GM19438 (cell line): Measurements from ENCODE around the gene RBBP4.
"Not testable (repeated sequence)": the region's sequence is repeated elsewhere in the genome, so short reads cannot be mapped to it uniquely, and the experiment has no call there.

ENCODE experiments used
- ATAC-seq: cut with Tn5 transposase; IDR thresholded peaks from one replicate; pipeline ENCODE4 v1.9.1; 2021; ENCODE audit warnings: low read depth; ENCODE audit not compliant: unreplicated experiment

RBBP4 gene

DNA sequence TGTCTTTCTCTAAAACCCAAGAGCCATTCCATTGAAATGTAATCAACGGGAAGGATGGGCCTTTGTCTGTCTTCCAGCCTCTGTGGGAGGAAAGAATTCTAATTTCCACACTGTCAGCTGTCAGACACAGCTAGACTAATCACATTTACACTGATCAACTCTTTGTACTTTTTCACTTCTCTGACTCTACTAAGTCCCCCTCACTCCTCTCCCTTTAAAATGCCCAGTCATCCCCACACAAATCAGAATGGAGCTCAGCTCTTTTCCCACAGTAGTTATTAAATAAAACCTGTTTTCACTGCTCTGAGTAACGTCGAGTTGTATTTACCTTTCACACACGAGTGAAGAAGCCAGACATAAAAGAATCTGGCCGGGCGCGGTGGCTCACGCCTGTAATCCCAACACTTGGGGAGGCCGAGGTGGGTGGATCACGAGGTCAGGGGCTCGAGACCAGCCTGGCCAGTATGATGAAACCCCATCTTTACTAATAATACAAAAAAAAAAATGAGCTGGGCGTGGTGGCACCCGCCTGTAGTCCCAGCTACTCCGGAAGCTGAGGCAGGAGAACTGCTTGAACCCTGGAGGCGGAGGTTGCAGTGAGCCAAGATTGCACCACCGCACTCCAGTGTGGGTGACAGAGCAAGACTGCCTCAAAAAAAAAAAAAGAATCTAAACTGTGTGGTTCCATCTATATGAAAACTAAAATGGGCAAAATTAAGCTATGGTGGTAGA lies 13.9 kb upstream of the RBBP4 start:
- ATAC-seq: no peak

DNA sequence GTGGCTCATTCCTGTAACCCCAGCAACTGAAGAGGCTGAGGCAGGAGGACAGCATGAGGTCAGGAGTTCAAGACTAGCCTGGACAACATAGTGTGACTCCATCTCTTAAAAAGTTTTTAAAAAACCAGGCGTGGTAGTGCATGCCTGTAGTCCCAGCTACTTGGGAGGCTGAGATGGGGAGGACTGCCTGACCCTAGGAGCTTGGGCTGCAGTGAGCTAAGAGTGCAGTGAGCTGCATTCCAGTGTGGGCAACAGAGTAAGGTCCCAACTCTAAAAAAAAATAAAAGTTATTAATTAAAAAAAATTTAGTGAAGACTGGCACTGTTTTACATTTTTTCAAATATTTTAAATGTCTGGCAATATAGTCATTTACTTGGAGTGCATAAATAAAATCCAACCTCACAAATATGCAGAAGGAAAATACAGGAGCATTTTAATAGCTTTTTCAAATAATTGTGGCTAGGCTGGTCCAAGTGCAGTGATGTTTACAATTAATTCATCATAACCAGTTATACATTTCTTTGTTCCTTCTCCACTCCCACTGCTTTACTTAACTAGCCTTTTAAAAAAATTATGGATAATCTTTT lies 11.4 kb upstream of the RBBP4 start:
- ATAC-seq: no peak

DNA sequence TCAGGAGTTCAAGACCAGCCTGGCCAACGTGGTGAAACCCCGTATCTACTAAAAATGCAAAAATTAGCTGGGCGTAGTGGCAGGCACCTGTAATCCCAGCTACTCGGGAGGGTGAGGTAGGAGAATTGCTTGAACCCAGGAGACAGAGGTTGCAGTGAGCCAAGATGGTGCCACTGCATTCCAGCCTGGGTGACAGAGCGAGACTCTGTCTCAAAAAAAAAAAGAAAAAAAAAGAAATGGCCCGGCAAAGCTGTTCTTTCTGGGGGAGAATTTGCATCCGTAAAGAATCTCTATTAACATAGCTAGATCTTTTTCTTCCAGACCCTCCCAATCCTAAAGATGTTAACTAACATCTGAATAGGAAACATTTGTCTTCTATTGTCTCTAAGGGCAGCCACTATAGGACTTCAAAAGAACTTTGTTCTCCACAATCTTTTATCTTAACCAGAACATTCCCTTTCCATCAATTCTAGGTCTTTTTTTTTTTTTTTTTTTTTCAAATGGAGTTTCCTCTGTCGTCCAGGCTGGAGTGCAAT lies 8.6 kb upstream of the RBBP4 start:
- ATAC-seq: not testable (repeated sequence)

DNA sequence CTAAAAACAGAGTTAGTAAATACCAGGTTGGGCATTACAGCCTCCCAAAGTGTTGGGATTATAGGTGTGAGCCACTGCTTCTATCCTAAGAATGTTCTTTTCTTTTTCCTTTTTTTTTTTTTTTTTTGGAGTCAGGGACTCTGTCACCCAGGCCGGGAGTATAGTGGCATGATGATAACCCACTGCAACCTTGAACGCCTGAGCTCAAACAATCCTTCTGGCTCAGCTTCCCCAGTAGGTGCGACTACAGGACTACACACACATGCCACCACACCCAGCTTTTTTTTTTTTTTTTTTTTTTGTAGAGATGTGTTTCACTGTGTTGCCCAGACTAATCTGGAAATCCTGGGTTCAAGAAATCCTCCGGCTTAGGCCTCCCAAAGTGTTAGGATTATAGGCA lies 6.6 kb upstream of the RBBP4 start:
- no peak for ATAC-seq

DNA sequence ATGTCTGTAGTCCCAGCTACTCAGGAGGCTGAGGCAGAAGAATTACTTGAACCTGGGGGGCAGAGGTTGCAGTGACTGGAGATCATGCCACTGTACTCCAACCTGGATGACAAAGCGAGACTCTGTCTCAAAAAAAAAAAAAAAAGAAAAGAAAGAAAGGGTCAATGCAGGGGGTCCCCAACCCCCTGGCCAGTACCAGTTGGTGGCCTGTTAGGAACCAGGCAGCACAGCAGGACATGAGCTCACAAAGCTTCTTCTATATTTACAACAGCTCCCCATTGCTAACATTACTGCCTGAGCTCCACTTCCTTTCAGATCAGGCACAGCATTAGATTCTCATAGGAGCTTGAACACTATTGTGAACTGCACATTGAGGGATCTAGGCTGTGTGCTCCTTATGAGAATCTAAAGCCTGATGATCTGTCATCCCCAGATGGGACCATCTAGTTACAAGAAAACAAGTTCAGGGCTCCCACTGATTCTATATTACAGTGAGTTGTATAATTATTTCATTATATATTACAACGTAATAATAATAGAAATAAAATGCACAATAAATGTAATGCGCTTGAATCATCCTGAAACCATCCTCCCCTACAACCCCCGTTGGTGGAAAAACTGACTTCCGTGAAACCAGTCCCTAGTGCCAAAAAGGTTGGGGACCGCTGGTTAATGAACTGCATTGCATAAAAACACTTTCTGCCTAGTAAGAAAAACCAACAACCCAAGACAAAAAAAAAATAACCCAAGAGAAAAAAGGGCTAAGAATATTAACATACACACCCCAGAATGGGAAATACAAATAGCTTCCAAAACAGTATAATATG lies 3.5 kb upstream of the RBBP4 start:
- ATAC-seq: no peak

DNA sequence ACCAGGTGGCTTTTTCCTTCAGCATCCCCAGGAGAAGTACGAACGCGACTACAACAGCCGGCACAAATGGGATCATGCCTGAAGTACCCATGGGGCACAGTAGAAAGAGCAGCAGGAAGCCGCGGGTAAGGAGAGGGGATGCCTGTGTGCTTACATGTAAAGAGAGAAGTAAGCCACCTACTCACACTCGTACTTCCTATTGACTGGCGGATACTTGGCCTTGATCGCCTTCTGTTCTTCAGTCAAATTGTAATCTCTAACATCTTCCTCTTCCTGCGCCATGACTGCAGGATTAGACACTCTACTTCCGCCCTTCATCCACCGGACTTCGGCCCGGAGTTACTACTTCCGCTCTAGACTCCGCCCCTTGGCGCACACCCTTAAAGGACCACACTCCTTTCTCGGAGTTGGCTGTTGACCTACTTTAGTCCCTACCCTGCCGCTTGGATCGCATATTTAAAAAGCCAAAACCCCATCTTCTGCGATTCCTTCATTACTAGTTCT lies 708 bp upstream of the RBBP4 start, which contains the start of gene ZBTB8OS:
TSS of gene ZBTB8OS (minus strand) at position 303 of the 504 bp plus-strand sequence. CDS start at position 282, 21 bp downstream.
- peak; percentile 61 for ATAC-seq

DNA sequence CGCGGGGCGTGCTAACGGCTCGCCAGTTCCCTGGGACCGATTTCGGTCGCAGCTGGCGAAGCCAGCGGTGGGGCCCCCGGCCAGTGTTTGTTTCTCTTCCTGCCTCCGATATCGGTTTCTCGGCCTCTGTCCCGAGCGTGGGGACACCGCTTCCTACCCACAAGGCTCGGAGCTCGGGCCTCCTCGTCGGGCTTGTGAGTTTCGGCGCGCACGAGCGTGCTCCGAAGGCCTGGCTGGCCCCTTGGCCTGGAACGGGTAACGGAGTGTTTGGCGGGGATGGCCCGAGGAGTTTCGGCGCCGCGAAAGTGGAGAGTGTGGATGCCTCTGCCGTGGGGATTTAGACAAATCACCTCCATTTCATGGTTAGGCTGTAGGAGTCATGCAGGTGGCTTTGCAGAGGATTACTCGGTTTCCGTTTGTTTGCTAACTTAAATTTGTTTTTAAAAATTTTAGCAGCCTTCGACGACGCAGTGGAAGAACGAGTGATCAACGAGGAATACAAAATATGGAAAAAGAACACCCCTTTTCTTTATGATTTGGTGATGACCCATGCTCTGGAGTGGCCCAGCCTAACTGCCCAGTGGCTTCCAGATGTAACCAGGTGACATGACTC lies 559 bp downstream of the RBBP4 start:
- peak; percentile 28 for ATAC-seq

DNA sequence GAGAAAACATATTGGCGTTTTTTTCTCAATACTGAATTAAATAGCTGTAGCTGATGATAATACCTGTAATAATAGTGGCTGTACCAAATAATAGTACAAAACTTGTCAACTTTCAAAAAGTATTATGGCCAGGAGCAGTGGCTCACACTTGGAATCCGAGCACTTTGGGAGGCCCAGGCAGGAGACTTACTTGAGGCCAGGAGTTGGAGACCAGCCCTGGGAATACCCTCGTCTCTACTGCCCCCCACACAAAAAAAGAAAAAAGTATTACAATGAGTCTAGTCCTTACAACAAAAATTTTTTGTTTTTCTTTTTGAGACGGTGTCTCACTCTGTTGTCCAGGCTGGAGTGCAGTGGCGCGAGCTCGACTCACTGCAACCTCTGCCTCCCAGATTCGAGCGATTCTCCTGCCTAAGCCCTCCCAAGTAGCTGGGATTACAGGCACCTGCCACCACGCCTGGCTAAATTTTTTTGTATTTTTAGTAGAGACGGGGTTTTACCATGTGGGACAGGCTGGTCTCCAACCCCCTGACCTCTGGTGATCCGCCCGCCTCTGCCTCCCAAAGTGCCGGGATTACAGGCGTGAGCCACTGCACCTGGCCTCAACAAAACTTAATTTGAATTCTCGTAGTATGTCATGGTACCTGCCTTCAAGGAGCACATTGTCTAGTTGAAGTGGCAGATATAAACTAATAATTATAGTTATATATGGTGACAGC lies 1.4 kb downstream of the RBBP4 start:
- no peak for ATAC-seq

DNA sequence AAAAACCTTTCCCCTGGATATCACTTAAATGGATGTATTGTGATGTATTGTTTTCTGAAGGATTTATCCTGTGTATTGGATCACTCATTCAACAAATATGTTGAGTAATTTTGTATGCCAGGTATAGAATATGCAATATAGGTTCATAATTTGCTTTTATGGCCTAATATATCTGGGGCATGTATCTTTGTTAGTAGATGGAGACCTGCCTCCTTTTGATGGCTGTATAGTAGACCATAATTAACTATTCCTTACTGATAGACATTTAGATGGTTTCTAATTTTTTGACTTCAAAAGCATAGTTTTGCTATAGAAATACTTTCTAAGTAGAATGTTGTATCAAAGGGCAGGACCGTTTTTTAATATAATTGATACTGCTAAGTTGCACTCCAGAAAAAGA lies 8.6 kb downstream of the RBBP4 start:
- ATAC-seq: no peak

DNA sequence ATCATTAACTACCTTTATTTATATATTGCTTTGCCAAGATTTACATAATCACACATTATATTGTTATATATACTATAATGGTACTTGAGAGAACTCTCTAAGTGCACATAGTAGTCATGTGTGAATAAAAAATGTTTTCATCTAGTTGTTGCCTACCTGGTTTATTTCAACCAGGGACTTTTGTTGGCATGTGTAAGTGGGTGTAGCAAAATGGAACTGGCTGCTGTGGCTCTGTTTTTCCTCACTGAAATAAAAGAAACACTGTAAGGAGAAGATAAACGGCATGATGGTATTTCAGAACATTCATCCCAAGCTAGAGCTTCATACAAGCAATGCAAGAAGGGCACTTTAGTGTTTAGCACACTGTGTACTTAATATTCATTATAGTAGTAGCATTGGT lies 14.9 kb downstream of the RBBP4 start:
- no peak for ATAC-seq

DNA sequence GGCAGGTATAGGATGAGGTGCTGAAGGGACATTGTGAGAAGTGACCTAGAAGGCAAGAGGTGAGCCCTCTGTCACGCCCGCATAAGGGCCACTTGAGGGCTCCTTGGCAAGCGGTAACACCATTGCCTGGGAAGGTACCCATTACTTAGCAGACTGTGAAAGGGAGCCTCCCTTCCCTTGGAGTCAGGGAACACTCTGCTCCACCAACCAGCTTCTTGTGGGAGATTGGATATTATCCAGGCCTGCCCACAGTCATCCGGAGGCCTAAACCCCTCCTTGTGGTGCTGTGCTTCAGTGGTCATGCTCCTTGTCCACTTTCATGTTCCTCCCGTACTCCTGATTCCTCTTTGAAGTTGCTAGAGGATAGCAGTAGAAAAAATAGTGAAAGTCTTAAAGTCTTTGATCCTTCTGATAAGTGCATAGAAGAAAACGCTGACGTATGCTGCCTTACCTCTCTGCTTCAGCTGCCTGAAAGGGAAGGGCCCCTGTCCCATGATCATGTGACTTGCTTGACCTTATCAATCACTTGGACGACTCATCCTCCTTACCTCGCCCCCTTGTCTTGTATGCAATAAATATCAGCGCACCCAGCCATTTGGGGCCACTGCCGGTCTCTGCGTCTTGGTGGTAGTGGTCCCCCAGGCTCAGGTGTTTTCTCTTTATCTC lies 16.0 kb downstream of the RBBP4 start:
- ATAC-seq: no peak

DNA sequence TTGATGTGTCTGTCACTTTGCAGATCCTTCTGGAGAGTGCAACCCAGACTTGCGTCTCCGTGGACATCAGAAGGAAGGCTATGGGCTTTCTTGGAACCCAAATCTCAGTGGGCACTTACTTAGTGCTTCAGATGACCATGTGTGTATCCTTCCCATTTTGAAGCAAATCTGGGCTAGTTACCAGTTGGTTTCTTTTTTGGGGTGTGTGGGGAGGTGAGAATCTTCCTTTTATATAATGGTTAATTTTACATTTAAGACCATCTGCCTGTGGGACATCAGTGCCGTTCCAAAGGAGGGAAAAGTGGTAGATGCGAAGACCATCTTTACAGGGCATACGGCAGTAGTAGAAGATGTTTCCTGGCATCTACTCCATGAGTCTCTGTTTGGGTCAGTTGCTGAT lies 17.7 kb downstream of the RBBP4 start:
- not testable (repeated sequence) for ATAC-seq

DNA sequence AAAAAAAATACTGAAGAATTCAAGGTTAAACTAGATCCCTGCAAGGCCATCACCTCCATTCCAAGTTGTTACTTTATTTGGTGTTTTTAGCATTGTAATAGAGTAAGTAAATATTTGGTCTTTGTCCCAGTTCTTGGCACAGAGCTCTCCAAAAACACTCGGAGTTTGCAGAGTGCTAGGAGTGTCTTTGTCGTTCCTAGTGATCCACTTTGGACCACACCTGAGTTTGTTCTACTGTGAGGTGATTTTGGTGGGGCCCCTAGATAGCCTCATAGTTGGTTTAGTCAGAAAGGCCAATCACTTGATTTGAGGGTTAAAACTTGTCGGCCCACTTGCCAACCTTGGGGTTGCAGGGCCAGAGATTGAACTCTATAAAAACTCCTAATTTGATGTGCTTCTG lies 25.9 kb downstream of the RBBP4 start:
- no peak for ATAC-seq

DNA sequence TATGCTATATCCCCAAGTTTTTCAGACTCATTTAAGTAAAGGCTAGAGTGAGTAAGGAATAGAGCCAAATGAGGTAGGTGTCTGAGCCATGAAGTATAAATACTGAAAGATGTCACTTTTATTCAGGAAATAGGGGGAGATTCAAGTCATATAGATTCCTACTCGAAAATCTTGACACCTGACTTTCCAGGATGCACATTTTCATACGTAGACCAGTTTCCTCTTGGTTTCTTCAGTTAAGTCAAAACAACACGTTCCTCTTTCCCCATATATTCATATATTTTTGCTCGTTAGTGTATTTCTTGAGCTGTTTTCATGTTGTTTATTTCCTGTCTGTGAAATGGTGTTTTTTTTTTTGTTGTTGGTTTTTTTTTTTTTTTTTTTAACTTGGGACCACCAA lies 29.0 kb downstream of the RBBP4 start:
- ATAC-seq: not testable (repeated sequence)

DNA sequence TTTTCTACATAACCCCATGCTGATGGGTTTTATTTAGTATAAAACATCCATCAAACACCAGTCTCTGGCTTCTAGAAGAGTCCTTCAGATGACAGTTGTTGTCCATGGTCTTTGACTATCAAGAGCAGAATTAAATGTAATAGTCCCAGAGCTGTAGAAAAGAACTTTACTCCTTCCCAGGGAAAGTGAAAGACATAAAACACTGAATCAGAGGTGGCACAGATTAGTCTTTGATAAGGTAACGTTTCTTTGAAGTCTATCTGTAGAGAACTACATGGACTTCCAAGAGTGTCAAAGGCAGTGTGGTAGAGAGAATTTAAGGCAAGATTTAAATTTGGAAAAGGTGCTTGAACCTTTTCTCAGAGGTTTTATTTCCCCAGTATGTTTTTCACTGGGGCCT lies 29.6 kb downstream of the RBBP4 start:
- no peak for ATAC-seq

DNA sequence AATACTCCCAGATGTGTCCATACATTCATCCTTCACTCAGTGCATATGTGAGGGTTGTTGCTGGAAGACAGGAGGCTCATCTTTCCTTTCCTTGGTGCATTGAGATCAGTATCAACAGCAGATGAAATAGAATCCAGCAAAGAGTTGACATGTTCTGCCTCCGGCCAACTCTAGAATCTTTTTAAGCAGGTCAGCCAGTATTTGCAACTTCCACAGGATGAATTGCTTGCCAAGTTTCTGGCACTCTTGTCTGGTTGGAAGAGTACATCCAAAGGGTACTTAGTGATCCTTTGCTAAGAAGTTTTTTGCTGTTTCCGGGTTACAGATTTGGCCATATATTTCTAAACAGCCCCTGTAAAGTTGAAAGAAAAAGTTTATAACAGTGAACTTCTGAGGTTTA lies 30.5 kb downstream of the RBBP4 start:
- no peak for ATAC-seq

DNA sequence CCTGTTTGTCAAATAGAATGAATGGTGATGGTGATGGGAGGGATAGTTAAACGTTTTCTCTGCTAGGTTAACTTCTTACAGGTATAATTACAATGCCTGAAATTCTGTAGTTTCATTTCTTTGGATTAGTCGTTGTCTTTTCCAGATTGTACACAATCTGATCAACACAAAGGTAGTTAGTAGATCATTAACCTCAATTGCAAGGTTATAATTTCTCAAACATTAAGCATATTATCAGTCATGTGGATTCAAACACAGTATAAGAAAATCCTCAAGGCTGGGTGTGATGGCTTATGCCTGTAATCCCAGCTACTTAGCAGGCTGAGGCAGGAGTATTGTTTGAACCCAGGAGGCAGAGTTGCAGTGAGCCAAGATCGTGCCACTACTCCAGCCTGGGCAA lies 31.0 kb downstream of the RBBP4 start:
- no peak for ATAC-seq

DNA sequence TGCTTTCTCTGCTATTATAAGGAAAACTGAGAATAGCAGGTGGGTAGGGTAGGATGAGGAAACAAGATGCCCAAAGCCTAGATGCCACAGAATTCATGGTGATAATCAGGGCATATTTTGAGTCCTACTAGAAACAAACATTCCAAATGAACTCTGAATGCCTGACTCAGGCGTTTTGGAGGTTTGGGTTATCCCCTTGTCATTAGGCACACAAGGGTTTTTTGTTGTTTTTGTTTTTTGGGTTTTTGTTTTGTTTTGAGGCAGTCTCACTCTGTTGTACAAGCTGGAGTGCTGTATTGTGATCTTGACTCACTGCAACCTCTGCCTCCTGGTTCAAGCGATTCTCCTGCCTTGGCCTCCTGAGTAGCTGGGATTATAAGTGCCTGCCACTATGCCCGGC lies 32.4 kb downstream of the RBBP4 start:
- ATAC-seq: no peak

DNA sequence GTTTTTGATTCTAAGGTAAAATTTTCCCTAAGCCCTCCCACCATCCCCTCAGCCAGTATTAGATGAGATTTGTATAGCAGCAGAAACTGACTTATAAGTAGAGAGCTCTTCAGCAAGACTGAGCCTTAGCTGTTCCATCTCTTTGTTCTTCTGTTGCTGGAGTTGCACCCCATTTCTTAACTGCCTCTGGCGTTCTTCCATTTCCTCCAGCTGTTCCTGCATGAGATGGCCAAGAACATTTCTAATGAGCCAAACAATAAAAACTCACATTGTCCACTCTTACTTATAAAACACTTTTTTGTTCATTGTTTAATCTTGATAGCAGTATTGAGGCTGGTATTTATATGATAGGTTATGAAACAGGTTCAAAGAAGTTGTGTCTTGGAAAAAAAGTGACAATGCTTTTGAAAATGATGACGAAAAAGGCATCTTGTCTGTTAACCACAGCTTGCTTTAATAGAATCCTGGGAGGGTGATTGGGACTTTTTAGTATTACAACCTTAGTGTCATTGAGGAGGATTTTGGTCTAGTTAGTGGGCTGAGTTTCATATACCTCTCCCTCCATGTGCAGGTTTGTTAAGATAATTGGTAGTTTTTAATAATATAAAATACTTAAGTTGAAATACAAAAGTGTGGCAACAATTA lies 33.3 kb downstream of the RBBP4 start:
- ATAC-seq: no peak
